PC-9 (cell line): Measurements from ENCODE around the gene PIM1. TPM values are rescaled to one million over a fixed set of nuclear protein-coding genes. Genes with fewer than 3 reads are reported as not detected.

ENCODE experiments used
- BruUV-seq: library from RNA; stranded (reverse); fragments of 400-500 nt; replicated peaks from 2 replicates; lab custom pipeline; 2021; lab: Mats Ljungman, UMichigan
- CTCF ChIA-PET: fragments of 300-600 bp; sonication (Branson Sonifier 250); formaldehyde crosslinking; loops from one replicate; lab custom pipeline; 2022; ENCODE audit warnings: antibody characterized with exemption; lab: Charles Lee
- POLR2A ChIA-PET: fragments of 300-600 bp; sonication (Branson Sonifier 250); formaldehyde crosslinking; loops from one replicate; lab custom pipeline; 2022; ENCODE audit warnings: antibody characterized with exemption; ENCODE audit not compliant: unreplicated experiment; lab: Charles Lee
- DNase-seq, 2 experiments: peaks; one replicate each; pipeline versions ENCODE4 v3.0.0 to v3.0.0-alpha.2; 2015 to 2022; ENCODE audit warnings: mixed read lengths in 1 of 2
- H2AFZ ChIP-seq: fragments of 200-600 bp; sonication (generic); 2 replicates; pipeline ENCODE4 v1.8.1; 2017; ENCODE audit warnings: antibody characterized with exemption
- H3F3A ChIP-seq: fragments of 200-600 bp; sonication (generic); 2 replicates; pipeline ENCODE4 v1.8.1; 2017; ENCODE audit warnings: antibody characterized with exemption, mild to moderate bottlenecking, low read depth; ENCODE audit not compliant: insufficient read depth
- H3K27ac ChIP-seq: fragments of 200-600 bp; sonication (generic); 2 replicates; pipeline ENCODE4 v1.6.1; 2016; ENCODE audit warnings: mixed run types
- H3K27me3 ChIP-seq: fragments of 200-600 bp; sonication (generic); 2 replicates; pipeline ENCODE4 v1.6.1; 2016; ENCODE audit warnings: low read depth, mixed run types; ENCODE audit not compliant: insufficient read depth
- H3K36me3 ChIP-seq: fragments of 200-600 bp; sonication (generic); 2 replicates; pipeline ENCODE4 v1.6.1; 2016; ENCODE audit warnings: low read depth, mixed run types
- H3K4me1 ChIP-seq: fragments of 200-600 bp; sonication (generic); replicated peaks from 2 replicates; pipeline ENCODE4 v1.6.1; 2016; ENCODE audit warnings: mixed run types; ENCODE audit not compliant: insufficient read depth
- H3K4me2 ChIP-seq: fragments of 200-600 bp; sonication (generic); 2 replicates; pipeline ENCODE4 v1.6.1; 2017; ENCODE audit warnings: mixed run types
- H3K4me3 ChIP-seq: fragments of 200-600 bp; sonication (generic); 2 replicates; pipeline ENCODE4 v1.6.1; 2016; ENCODE audit warnings: mixed run types
- H3K79me2 ChIP-seq: fragments of 200-600 bp; sonication (generic); 2 replicates; pipeline ENCODE4 v1.6.1; 2017; ENCODE audit warnings: low read depth, mixed run types
- H3K9me2 ChIP-seq: fragments of 200-600 bp; sonication (generic); 2 replicates; pipeline ENCODE4 v1.8.1; 2017; ENCODE audit warnings: mild to moderate bottlenecking; ENCODE audit not compliant: insufficient read depth
- H3K9me3 ChIP-seq: fragments of 200-600 bp; sonication (generic); 2 replicates; pipeline ENCODE4 v1.8.1; 2016; ENCODE audit warnings: low read depth; ENCODE audit not compliant: insufficient read depth
- H4K20me1 ChIP-seq: fragments of 200-600 bp; sonication (generic); 2 replicates; pipeline ENCODE4 v1.8.1; 2017; ENCODE audit not compliant: insufficient read depth
- CTCF ChIP-seq: fragments of 200-600 bp; sonication (generic); conservative IDR thresholded peaks from 2 replicates; pipeline ENCODE4 v1.6.1; 2017; ENCODE audit warnings: mixed run types, antibody characterized with exemption, mild to moderate bottlenecking, moderate library complexity
- EZH2 ChIP-seq: fragments of 200-600 bp; sonication (generic); IDR thresholded peaks from 2 replicates; pipeline ENCODE4 v1.8.0; 2017; ENCODE audit warnings: antibody characterized with exemption, low read depth
- intact Hi-C: fragments of 100-400 bp; cut with micrococcal nuclease; formaldehyde crosslinking; loops from one replicate; pipeline ENCODE4 v1.10.0; 2022; ENCODE audit not compliant: unreplicated experiment
- total RNA-seq: library from RNA; stranded (reverse); gene quantifications from 2 replicates; pipeline ENCODE4 v1.2.3, GENCODE V29; 2021

The PIM1 gene
- total RNA-seq, 1 experiment from 2014 or later: 51.0 TPM

- Histone ChIP-seq H3K79me2 (no peaks in the 10 kb centered on the region), H3K36me3 (no peaks in the 10 kb centered on the region), H3K4me2 (peak overlapping the region; percentile 68; the same call in 1 of the 2 replicates), H3K4me3 (no peak overlapping the region), H3K27ac (peak overlapping the region; percentile 95; the same call in 1 of the 2 replicates), H3K9me3 (no peaks in the 10 kb centered on the region), H2AFZ (no peak overlapping the region), H3K9me2 (no peaks in the 10 kb centered on the region), H3F3A (peaks cover 60% of the 10 kb centered on the region), H3K4me1 (peaks cover 89% of the 10 kb centered on the region), H4K20me1 (no peaks in the 10 kb centered on the region), H3K27me3 (no peaks in the 10 kb centered on the region)
- intact Hi-C loops: no loop called here
- no TSS peak for BruUV-seq
- TF ChIP-seq EZH2: no peak
- TF ChIP-seq CTCF: no peak
- CTCF ChIA-PET: interaction anchor here (0.6 kb wide), 1 partner anchor 99 kb away, joined by 8 read pairs; no protein-coding TSS in a partner anchor
- DNase-seq: no peak
- POLR2A ChIA-PET: no interaction called here
These were observed 40.4 kb upstream of the PIM1 start for GRCh38 chr6:37129566-37129965.

- BruUV-seq: no TSS peak
- H3F3A ChIP-seq: peaks cover 68% of the 10 kb centered on the region
- TF ChIP-seq CTCF (no peak), EZH2 (no peak)
- no peaks in the 10 kb centered on the region for H3K9me3 ChIP-seq
- CTCF ChIA-PET: interaction anchor here (0.7 to 1.2 kb wide), 3 partner anchors 24 to 39 kb away, joined by 3 to 6 read pairs (median 3); partner anchors contain the start of gene PIM1
- intact Hi-C loops: loop anchor here (10.0 kb wide), 1 partner anchor 106 kb away; no protein-coding TSS in a partner anchor
- no peaks in the 10 kb centered on the region for H3K9me2 ChIP-seq
- peak overlapping the region; percentile 95 for H3K27ac ChIP-seq
- no peak overlapping the region for H2AFZ ChIP-seq
- H3K4me1 ChIP-seq: peaks cover 94% of the 10 kb centered on the region
- DNase-seq: peak; percentile 41 to 80
- H3K79me2 ChIP-seq: no peaks in the 10 kb centered on the region
- no peaks in the 10 kb centered on the region for H4K20me1 ChIP-seq
- POLR2A ChIA-PET: interaction anchor here (0.6 to 1.3 kb wide), 6 partner anchors 12 to 106 kb away, joined by 4 to 13 read pairs (median 8); no protein-coding TSS in a partner anchor
- peak overlapping the region; percentile 68 for H3K4me2 ChIP-seq
- H3K27me3 ChIP-seq: no peaks in the 10 kb centered on the region
- H3K4me3 ChIP-seq: peak overlapping the region; percentile 25; the same call in 1 of the 2 replicates
- H3K36me3 ChIP-seq: no peaks in the 10 kb centered on the region
These were observed 39.2 kb upstream of the PIM1 start for GRCh38 chr6:37130704-37131103.

GRCh38 chr6:37131104-37131959, 38.6 kb upstream of the PIM1 start:
- Histone ChIP-seq H3K79me2 (no peaks in the 10 kb centered on the region), H3K4me1 (peaks cover 93% of the 10 kb centered on the region), H3K27me3 (no peaks in the 10 kb centered on the region), H3K9me3 (no peaks in the 10 kb centered on the region), H3F3A (peaks cover 73% of the 10 kb centered on the region), H3K9me2 (no peaks in the 10 kb centered on the region), H3K36me3 (no peaks in the 10 kb centered on the region), H3K4me3 (peak overlapping the region; percentile 51; the same call in 1 of the 2 replicates), H4K20me1 (no peaks in the 10 kb centered on the region), H3K27ac (peak overlapping the region; percentile 95), H2AFZ (no peak overlapping the region), H3K4me2 (peak overlapping the region; percentile 68)
- no TSS peak for BruUV-seq
- DNase-seq: peak; percentile 66 to 73
- intact Hi-C loops: loop anchor here (10.0 kb wide), 1 partner anchor 107 kb away; no protein-coding TSS in a partner anchor
- ChIA-PET CTCF (interaction anchor here (1.0 to 1.2 kb wide), 2 partner anchors 25 to 38 kb away, joined by 3 read pairs; partner anchors contain the start of gene PIM1), POLR2A (interaction anchor here (0.6 to 1.3 kb wide), 7 partner anchors 12 to 107 kb away, joined by 4 to 13 read pairs (median 8); no protein-coding TSS in a partner anchor)
- no peak for TF ChIP-seq EZH2
- no peak for TF ChIP-seq CTCF
